ENCODE data around the gene NAA16.
A peak's percentile ranks its signal among the peaks of the same experiment; 100 is the strongest.
"Not testable (repeated sequence)": the region's sequence is repeated elsewhere in the genome, so short reads cannot be mapped to it uniquely, and the experiment has no call there.

The NAA16 gene

GRCh38 chr13:41310963-41311405 lies at the start of gene NAA16:
TSS of gene NAA16 (plus strand) at chr13:41311267. CDS start at chr13:41311529, 262 bp downstream.
- H3K9ac ChIP-seq (ENCODE audit: low read depth, low read length), result peak within 1 kb of the TSS; percentile 96
- peak within 1 kb of the TSS; percentile 98 for H3K4me3 ChIP-seq (ENCODE audit: low read depth, low read length)
- H3K9me3 ChIP-seq (ENCODE audit: control insufficient read depth, insufficient read depth, low read length), result no peaks in the 10 kb centered on the region
- H3K27me3 ChIP-seq (ENCODE audit: control insufficient read depth, insufficient read depth, low read length), result no peaks in the 10 kb centered on the region
- peak within 1 kb of the TSS; percentile 94 for H3K27ac ChIP-seq (ENCODE audit: low read depth, low read length)
- H3K4me1 ChIP-seq (ENCODE audit: control insufficient read depth, insufficient read depth, low read length), result peaks cover 32% of the 10 kb centered on the region
- no peaks in the 10 kb centered on the region for H3K36me3 ChIP-seq (ENCODE audit: control insufficient read depth, insufficient read depth, low read length)

GRCh38 chr13:41263261-41263971 lies 47.7 kb upstream of the NAA16 start, which contains the start of gene MTRF1:
TSS of gene MTRF1 (minus strand) at chr13:41263576. CDS start at chr13:41260907, 2,669 bp downstream.
- peak within 1 kb of the TSS; percentile 91 for H3K4me3 ChIP-seq (ENCODE audit: low read depth, low read length)
- H3K9me3 ChIP-seq (ENCODE audit: control insufficient read depth, insufficient read depth, low read length), result peaks cover 18% of the 10 kb centered on the region
- H3K27ac ChIP-seq (ENCODE audit: low read depth, low read length), result peak within 1 kb of the TSS; percentile 59
- no peaks in the 10 kb centered on the region for H3K4me1 ChIP-seq (ENCODE audit: control insufficient read depth, insufficient read depth, low read length)
- H3K36me3 ChIP-seq (ENCODE audit: control insufficient read depth, insufficient read depth, low read length), result peaks cover 24% of the 10 kb centered on the region
- peak within 1 kb of the TSS; percentile 64 for H3K9ac ChIP-seq (ENCODE audit: low read depth, low read length)
- no peaks in the 10 kb centered on the region for H3K27me3 ChIP-seq (ENCODE audit: control insufficient read depth, insufficient read depth, low read length)

- Histone ChIP-seq H3K9me3 (ENCODE audit: control insufficient read depth, insufficient read depth, low read length) (peaks cover 30% of the 10 kb centered on the region), H3K27me3 (ENCODE audit: control insufficient read depth, insufficient read depth, low read length) (no peaks in the 10 kb centered on the region), H3K4me1 (ENCODE audit: control insufficient read depth, insufficient read depth, low read length) (no peaks in the 10 kb centered on the region), H3K4me3 (ENCODE audit: low read depth, low read length) (no peak overlapping the region), H3K36me3 (ENCODE audit: control insufficient read depth, insufficient read depth, low read length) (no peaks in the 10 kb centered on the region), H3K27ac (ENCODE audit: low read depth, low read length) (no peak overlapping the region), H3K9ac (ENCODE audit: low read depth, low read length) (no peak overlapping the region)
Observed at GRCh38 chr13:41267106-41267505, 44.0 kb upstream of the NAA16 start.

GRCh38 chr13:41268764-41269163 lies 42.3 kb upstream of the NAA16 start:
- Histone ChIP-seq H3K36me3 (ENCODE audit: control insufficient read depth, insufficient read depth, low read length) (no peaks in the 10 kb centered on the region), H3K4me3 (ENCODE audit: low read depth, low read length) (no peak overlapping the region), H3K9ac (ENCODE audit: low read depth, low read length) (no peak overlapping the region), H3K9me3 (ENCODE audit: control insufficient read depth, insufficient read depth, low read length) (peaks cover 30% of the 10 kb centered on the region), H3K4me1 (ENCODE audit: control insufficient read depth, insufficient read depth, low read length) (no peaks in the 10 kb centered on the region), H3K27ac (ENCODE audit: low read depth, low read length) (no peak overlapping the region), H3K27me3 (ENCODE audit: control insufficient read depth, insufficient read depth, low read length) (no peaks in the 10 kb centered on the region)

GRCh38 chr13:41271456-41272285 lies 39.4 kb upstream of the NAA16 start:
- H3K27me3 ChIP-seq (ENCODE audit: control insufficient read depth, insufficient read depth, low read length), result no peaks in the 10 kb centered on the region
- no peaks in the 10 kb centered on the region for H3K36me3 ChIP-seq (ENCODE audit: control insufficient read depth, insufficient read depth, low read length)
- H3K9me3 ChIP-seq (ENCODE audit: control insufficient read depth, insufficient read depth, low read length), result peaks cover 28% of the 10 kb centered on the region
- H3K4me3 ChIP-seq (ENCODE audit: low read depth, low read length), result no peak overlapping the region
- H3K9ac ChIP-seq (ENCODE audit: low read depth, low read length), result no peak overlapping the region
- H3K27ac ChIP-seq (ENCODE audit: low read depth, low read length), result no peak overlapping the region
- H3K4me1 ChIP-seq (ENCODE audit: control insufficient read depth, insufficient read depth, low read length), result no peaks in the 10 kb centered on the region

- Histone ChIP-seq H3K36me3 (ENCODE audit: control insufficient read depth, insufficient read depth, low read length) (no peaks in the 10 kb centered on the region), H3K4me1 (ENCODE audit: control insufficient read depth, insufficient read depth, low read length) (no peaks in the 10 kb centered on the region), H3K27me3 (ENCODE audit: control insufficient read depth, insufficient read depth, low read length) (no peaks in the 10 kb centered on the region), H3K4me3 (ENCODE audit: low read depth, low read length) (no peak overlapping the region), H3K9ac (ENCODE audit: low read depth, low read length) (no peak overlapping the region), H3K27ac (ENCODE audit: low read depth, low read length) (no peak overlapping the region), H3K9me3 (ENCODE audit: control insufficient read depth, insufficient read depth, low read length) (peaks cover 9% of the 10 kb centered on the region)
Observed at GRCh38 chr13:41273831-41274441, 37.1 kb upstream of the NAA16 start.

GRCh38 chr13:41274881-41275280 lies 36.2 kb upstream of the NAA16 start:
- Histone ChIP-seq H3K4me1 (ENCODE audit: control insufficient read depth, insufficient read depth, low read length) (peaks cover 5% of the 10 kb centered on the region; the same call in 1 of the 2 replicates), H3K4me3 (ENCODE audit: low read depth, low read length) (no peak overlapping the region), H3K9me3 (ENCODE audit: control insufficient read depth, insufficient read depth, low read length) (peaks cover 5% of the 10 kb centered on the region), H3K36me3 (ENCODE audit: control insufficient read depth, insufficient read depth, low read length) (no peaks in the 10 kb centered on the region), H3K9ac (ENCODE audit: low read depth, low read length) (no peak overlapping the region), H3K27ac (ENCODE audit: low read depth, low read length) (no peak overlapping the region), H3K27me3 (ENCODE audit: control insufficient read depth, insufficient read depth, low read length) (no peaks in the 10 kb centered on the region)

GRCh38 chr13:41276824-41277223 lies 34.2 kb upstream of the NAA16 start:
- Histone ChIP-seq H3K9ac (ENCODE audit: low read depth, low read length) (no peak overlapping the region), H3K27me3 (ENCODE audit: control insufficient read depth, insufficient read depth, low read length) (no peaks in the 10 kb centered on the region), H3K4me1 (ENCODE audit: control insufficient read depth, insufficient read depth, low read length) (peaks cover 5% of the 10 kb centered on the region; the same call in 1 of the 2 replicates), H3K27ac (ENCODE audit: low read depth, low read length) (no peak overlapping the region), H3K36me3 (ENCODE audit: control insufficient read depth, insufficient read depth, low read length) (no peaks in the 10 kb centered on the region), H3K4me3 (ENCODE audit: low read depth, low read length) (no peak overlapping the region), H3K9me3 (ENCODE audit: control insufficient read depth, insufficient read depth, low read length) (no peaks in the 10 kb centered on the region)

- H3K36me3 ChIP-seq (ENCODE audit: control insufficient read depth, insufficient read depth, low read length); H3K27me3 ChIP-seq (ENCODE audit: control insufficient read depth, insufficient read depth, low read length); H3K4me3 ChIP-seq (ENCODE audit: low read depth, low read length); H3K9me3 ChIP-seq (ENCODE audit: control insufficient read depth, insufficient read depth, low read length); H3K4me1 ChIP-seq (ENCODE audit: control insufficient read depth, insufficient read depth, low read length); H3K27ac ChIP-seq (ENCODE audit: low read depth, low read length); H3K9ac ChIP-seq (ENCODE audit: low read depth, low read length): not testable (repeated sequence)
Observed at GRCh38 chr13:41279156-41279555, 31.9 kb upstream of the NAA16 start.

GRCh38 chr13:41282129-41282571 lies 28.9 kb upstream of the NAA16 start:
- Histone ChIP-seq H3K27me3 (ENCODE audit: control insufficient read depth, insufficient read depth, low read length) (no peaks in the 10 kb centered on the region), H3K4me1 (ENCODE audit: control insufficient read depth, insufficient read depth, low read length) (peaks cover 16% of the 10 kb centered on the region), H3K36me3 (ENCODE audit: control insufficient read depth, insufficient read depth, low read length) (no peaks in the 10 kb centered on the region), H3K4me3 (ENCODE audit: low read depth, low read length) (no peak overlapping the region), H3K9me3 (ENCODE audit: control insufficient read depth, insufficient read depth, low read length) (no peaks in the 10 kb centered on the region), H3K9ac (ENCODE audit: low read depth, low read length) (no peak overlapping the region), H3K27ac (ENCODE audit: low read depth, low read length) (no peak overlapping the region)
